Astrocyte (in vitro differentiated cells and primary cell): ENCODE data around the gene SLC35A2.

Experiments used
- CTCF ChIP-seq: IDR thresholded peaks from 2 replicates; pipeline ENCODE4 v1.5.1; 2011; ENCODE audit warnings: low read depth, mild to moderate bottlenecking, inconsistent platforms, low read length, moderate library complexity; ENCODE audit not compliant: insufficient read depth
- EZH2 ChIP-seq: IDR thresholded peaks from 2 replicates; pipeline ENCODE4 v1.6.1; 2012; ENCODE audit warnings: mild to moderate bottlenecking, low read length, inconsistent platforms; ENCODE audit not compliant: insufficient read depth

GRCh38 chrX:48913605-48914366 lies 2.3 kb upstream of the SLC35A2 start:
- TF ChIP-seq CTCF (no peak), EZH2 (no peak)
